NCI-H446 (cell line): Measurements from ENCODE around the gene DLGAP4.
A peak's percentile ranks its signal among the peaks of the same experiment; 100 is the strongest.

Source experiments
- DNase-seq, 2 experiments: peaks; one replicate each; lab custom pipeline; 2025; lab: John Stamatoyannopoulos, UW

DLGAP4 gene

GRCh38 chr20:36565520-36565919, 259.4 kb downstream of the DLGAP4 start:
- no peak for DNase-seq

DNA sequence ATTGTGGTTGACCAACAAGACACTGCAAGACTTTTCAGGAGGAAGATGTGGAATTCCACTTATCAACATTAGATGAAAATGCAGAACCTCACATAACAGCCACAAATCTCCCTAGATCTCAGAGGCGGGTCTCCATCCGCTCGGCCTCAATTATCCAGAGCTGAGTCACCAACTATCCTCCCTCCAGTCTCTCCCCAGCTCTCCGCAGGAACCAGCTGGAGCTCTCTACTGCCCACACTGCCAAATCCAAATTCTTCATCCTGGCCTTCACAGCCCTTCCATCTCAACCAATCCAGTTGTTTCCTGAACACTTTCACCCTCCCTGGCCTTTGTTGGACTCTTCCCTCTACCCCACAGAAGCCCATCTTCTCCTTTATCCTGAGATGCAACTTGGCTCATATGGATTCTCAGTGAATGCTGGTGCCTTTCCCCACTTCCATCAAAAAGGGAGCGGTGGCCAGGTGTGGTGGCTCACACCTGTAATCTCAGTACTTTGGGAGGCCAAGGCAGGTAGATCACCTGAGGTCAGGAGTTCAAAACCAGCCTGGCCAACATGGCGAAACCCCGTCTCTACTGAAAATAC, 263.8 kb downstream of the DLGAP4 start:
- peak in 1 of 2 experiments; percentile 27 for DNase-seq

GRCh38 chr20:36571564-36572504, 265.7 kb downstream of the DLGAP4 start:
- no peak for DNase-seq

GRCh38 chr20:36572701-36573102, 266.6 kb downstream of the DLGAP4 start:
- DNase-seq, result peak in 1 of 2 experiments; percentile 31

- peak in 1 of 2 experiments; percentile 79 for DNase-seq
Measured at GRCh38 chr20:36573103-36573797, 267.1 kb downstream of the DLGAP4 start, which contains the start of gene TGIF2. TSS of gene TGIF2 (plus strand) at chr20:36573597. CDS start at chr20:36578775, 5,178 bp downstream.

GRCh38 chr20:36573798-36574365, 267.7 kb downstream of the DLGAP4 start:
- peak in 1 of 2 experiments; percentile 13 for DNase-seq

DNA sequence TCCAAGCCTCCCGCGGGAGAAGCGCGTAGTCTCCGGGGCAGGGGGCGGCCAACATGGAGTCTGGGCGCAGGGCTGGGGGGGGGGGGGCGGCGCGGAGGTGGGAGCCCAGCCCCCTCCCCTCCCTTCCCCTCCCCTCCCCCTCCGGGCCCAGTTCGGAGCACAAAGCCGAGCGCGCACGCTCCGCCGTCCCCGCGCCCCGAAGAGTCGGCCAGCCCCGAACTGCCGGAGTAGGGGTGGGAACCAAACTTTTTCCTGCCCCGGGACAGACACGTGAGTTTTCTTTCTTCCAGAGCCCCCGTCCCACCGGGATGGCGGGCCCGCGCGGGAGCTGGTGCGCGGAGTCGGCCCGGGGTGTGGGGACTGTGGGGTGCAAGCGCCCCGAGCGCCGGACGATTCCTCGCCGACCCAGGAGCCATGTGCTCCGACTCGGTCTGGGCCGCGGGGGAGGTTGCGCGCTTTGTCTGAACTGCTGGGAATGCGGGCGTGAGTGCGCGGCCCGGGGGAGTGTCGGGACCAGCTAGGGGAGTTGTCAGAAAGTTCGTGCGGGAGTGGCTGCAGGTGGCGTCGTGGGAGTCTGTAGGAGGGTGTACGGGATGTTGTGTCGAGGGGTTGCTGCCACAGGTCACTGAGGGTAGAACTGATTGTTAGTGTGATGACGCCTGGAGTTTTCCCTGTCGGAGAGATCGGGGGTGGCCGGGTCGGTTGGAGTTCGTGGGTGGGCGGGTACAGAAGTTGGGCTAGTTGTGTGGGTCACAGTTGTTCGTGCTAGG, 268.4 kb downstream of the DLGAP4 start:
- peak; percentile 35 to 39 for DNase-seq

DNA sequence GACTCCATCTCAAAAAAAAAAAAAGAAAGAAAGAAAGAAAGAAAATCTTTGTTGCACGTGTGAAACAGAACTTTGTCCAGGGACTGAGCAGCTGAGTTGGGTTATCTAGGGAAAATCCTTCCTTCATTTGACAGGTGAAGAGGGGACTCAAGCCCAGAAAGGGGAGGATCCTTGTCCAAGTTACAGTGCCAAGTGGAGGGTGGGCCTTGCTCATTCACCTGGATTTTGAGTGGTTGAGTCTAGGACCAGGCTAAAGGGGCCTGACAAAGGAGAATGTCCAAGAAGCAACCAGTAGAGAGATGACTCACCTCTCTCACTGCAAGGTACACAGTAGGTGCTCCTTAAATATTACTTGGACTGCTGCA, 269.9 kb downstream of the DLGAP4 start:
- no peak for DNase-seq
